ENCODE data around the gene ATRN. TPM values are rescaled to one million over a fixed set of nuclear protein-coding genes. Genes with fewer than 3 reads are reported as not detected.

Gene ATRN
- total RNA-seq, 1 donor from 2014 or later, result 52.0 TPM

- peaks cover 29% of the 10 kb centered on the region for H3K4me1 Mint-ChIP-seq (ENCODE audit: low read depth)
- peaks cover 19% of the 10 kb centered on the region for H3K27me3 Mint-ChIP-seq (ENCODE audit: low read depth)
- H3K4me3 Mint-ChIP-seq (ENCODE audit: unreplicated experiment), result no peak overlapping the region
- TF ChIP-seq CTCF (IDR thresholded peaks at IDR 0.05), result no peak
- H3K9me3 Mint-ChIP-seq (ENCODE audit: low read depth), result no peaks in the 10 kb centered on the region
- H3K27ac Mint-ChIP-seq (ENCODE audit: unreplicated experiment), result no peak overlapping the region
- H3K36me3 Mint-ChIP-seq (ENCODE audit: low read depth), result peaks cover 3% of the 10 kb centered on the region
- DNase-seq (ENCODE audit: low spot score), result no peak
These were observed 204.4 kb downstream of the ATRN start for GRCh38 chr20:3674995-3675900.

GRCh38 chr20:3677733-3678132 lies 206.9 kb downstream of the ATRN start:
- DNase-seq (ENCODE audit: low spot score), result no peak
- H3K4me1 Mint-ChIP-seq (ENCODE audit: low read depth), result peaks cover 38% of the 10 kb centered on the region
- peaks cover 19% of the 10 kb centered on the region for H3K27me3 Mint-ChIP-seq (ENCODE audit: low read depth)
- no peak overlapping the region for H3K4me3 Mint-ChIP-seq (ENCODE audit: unreplicated experiment)
- TF ChIP-seq CTCF (IDR thresholded peaks at IDR 0.05), result no peak
- H3K36me3 Mint-ChIP-seq (ENCODE audit: low read depth), result peaks cover 3% of the 10 kb centered on the region
- H3K9me3 Mint-ChIP-seq (ENCODE audit: low read depth), result no peaks in the 10 kb centered on the region
- H3K27ac Mint-ChIP-seq (ENCODE audit: unreplicated experiment), result peak overlapping the region; percentile 74

GRCh38 chr20:3678198-3678597 lies 207.4 kb downstream of the ATRN start:
- no peak for TF ChIP-seq CTCF (IDR thresholded peaks at IDR 0.05)
- Mint-ChIP-seq H3K27me3 (ENCODE audit: low read depth) (peaks cover 17% of the 10 kb centered on the region), H3K4me3 (ENCODE audit: unreplicated experiment) (no peak overlapping the region), H3K36me3 (ENCODE audit: low read depth) (peaks cover 3% of the 10 kb centered on the region), H3K27ac (ENCODE audit: unreplicated experiment) (peak overlapping the region; percentile 32), H3K9me3 (ENCODE audit: low read depth) (no peaks in the 10 kb centered on the region), H3K4me1 (ENCODE audit: low read depth) (peaks cover 38% of the 10 kb centered on the region)
- no peak for DNase-seq (ENCODE audit: low spot score)

GRCh38 chr20:3678856-3679720 lies 208.3 kb downstream of the ATRN start:
- Mint-ChIP-seq H3K27ac (ENCODE audit: unreplicated experiment) (peak overlapping the region; percentile 76), H3K4me3 (ENCODE audit: unreplicated experiment) (no peak overlapping the region), H3K36me3 (ENCODE audit: low read depth) (peaks cover 3% of the 10 kb centered on the region), H3K4me1 (ENCODE audit: low read depth) (peaks cover 38% of the 10 kb centered on the region), H3K9me3 (ENCODE audit: low read depth) (no peaks in the 10 kb centered on the region), H3K27me3 (ENCODE audit: low read depth) (peaks cover 16% of the 10 kb centered on the region)
- no peak for TF ChIP-seq CTCF (IDR thresholded peaks at IDR 0.05)
- DNase-seq (ENCODE audit: low spot score), result no peak
